Fibroblast of pulmonary artery (primary cell): ENCODE measurements around the gene ANKRD39.
A peak's percentile ranks its signal among the peaks of the same experiment; 100 is the strongest.

Source experiments
- DNase-seq: peaks from one replicate; pipeline ENCODE4 v3.0.0-alpha.2; 2010; ENCODE audit warnings: low read depth
- H3K4me3 ChIP-seq: replicated peaks from 2 replicates; pipeline ENCODE4 v1.5.1; 2011; ENCODE audit warnings: low read depth, mild to moderate bottlenecking, control low read depth, low read length, moderate library complexity
- CTCF ChIP-seq: IDR thresholded peaks from 2 replicates; pipeline ENCODE4 v1.5.1; 2011; ENCODE audit warnings: mild to moderate bottlenecking, control low read depth, low read length, inconsistent platforms; ENCODE audit errors: missing control alignments

ANKRD39 gene

GRCh38 chr2:96819876-96820511 is 37.8 kb downstream of the ANKRD39 start:
- no peak for TF ChIP-seq CTCF
- DNase-seq, result no peak
- no peak overlapping the region for H3K4me3 ChIP-seq

GRCh38 chr2:96819128-96819875 is 38.5 kb downstream of the ANKRD39 start:
- H3K4me3 ChIP-seq, result no peak overlapping the region
- DNase-seq, result no peak
- TF ChIP-seq CTCF, result no peak

- no peak for TF ChIP-seq CTCF
- no peak overlapping the region for H3K4me3 ChIP-seq
- DNase-seq, result no peak
Observed at GRCh38 chr2:96817882-96818281, 39.9 kb downstream of the ANKRD39 start.

- peak; percentile 26 for DNase-seq
- H3K4me3 ChIP-seq, result peak overlapping the region; percentile 65
- TF ChIP-seq CTCF, result no peak
Observed at GRCh38 chr2:96816836-96817702, 40.7 kb downstream of the ANKRD39 start.

GRCh38 chr2:96816127-96816835 is 41.5 kb downstream of the ANKRD39 start, which contains the start of gene CNNM3:
CNNM3 (plus strand) TSS chr2:96816268; CDS start chr2:96816278, 10 bp downstream.
- H3K4me3 ChIP-seq, result peak within 1 kb of the TSS; percentile 65
- peak; percentile 20 for TF ChIP-seq CTCF
- peak; percentile 92 for DNase-seq
